HG03039 (cell line): ENCODE data around the gene MOK.
"Not testable (repeated sequence)": the region's sequence is repeated elsewhere in the genome, so short reads cannot be mapped to it uniquely, and the experiment has no call there.

Experiments
- ATAC-seq: cut with Tn5 transposase; IDR thresholded peaks from one replicate; pipeline ENCODE4 v1.9.1; 2021; ENCODE audit warnings: mild to moderate bottlenecking, moderate library complexity; ENCODE audit not compliant: unreplicated experiment

MOK gene

DNA sequence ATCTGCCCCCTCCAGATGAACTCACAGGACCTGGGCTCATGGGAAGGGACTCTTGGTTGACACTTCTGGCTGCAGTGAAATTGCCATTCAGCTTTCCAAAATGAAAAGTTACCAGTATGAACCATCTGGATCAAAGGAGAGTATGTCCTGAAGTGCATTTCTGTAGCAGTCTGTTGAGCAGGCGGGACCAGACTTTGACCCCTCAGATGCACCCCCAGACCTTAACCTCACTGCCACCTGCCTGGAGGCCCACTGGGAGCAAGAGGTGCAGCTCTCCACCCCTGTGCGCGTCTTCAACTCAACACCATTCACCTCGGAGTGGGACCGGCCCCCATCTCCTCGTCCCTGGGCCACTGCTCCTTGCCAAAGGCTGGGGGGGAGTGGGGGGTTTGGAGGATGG is 55.0 kb downstream of the MOK start:
- no peak for ATAC-seq

DNA sequence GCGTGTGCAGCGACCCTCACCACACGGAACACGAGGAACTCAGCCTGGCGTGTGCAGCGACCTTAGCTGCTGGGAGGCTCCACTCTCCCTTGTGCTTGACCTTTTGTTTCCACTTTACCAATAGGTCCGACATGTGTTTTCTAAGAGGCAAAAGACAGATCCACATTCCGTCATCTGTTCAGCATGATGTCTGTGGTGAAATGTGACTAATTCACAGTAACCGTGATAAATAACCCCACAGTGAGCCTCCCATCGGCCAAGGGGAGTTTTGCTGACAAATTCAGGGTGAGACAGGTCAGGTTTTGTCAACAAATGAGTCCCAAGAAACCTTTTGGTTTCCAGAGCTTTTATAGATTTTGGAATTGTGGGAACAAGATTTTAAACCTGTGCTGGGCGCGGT is 55.9 kb downstream of the MOK start:
- no peak for ATAC-seq

DNA sequence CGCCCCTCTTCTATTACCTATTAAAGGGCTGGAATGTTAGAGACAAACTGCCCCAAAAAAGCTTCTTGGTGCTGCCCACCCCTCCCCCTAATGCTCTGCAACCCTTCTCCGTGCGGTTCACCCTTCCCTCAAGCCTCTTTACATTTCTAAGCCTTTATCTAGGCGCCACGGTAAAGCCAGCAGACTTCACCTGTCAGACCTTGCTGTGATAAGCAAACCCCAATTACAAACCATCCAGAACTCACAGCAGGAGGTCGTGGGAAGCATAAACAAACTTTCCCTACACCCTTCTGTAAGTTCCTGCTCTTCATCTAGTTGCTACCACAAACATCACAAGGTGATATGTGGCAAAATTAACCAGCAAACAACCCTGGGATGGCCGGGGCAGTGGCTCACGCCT is 56.8 kb downstream of the MOK start:
- ATAC-seq: no peak

DNA sequence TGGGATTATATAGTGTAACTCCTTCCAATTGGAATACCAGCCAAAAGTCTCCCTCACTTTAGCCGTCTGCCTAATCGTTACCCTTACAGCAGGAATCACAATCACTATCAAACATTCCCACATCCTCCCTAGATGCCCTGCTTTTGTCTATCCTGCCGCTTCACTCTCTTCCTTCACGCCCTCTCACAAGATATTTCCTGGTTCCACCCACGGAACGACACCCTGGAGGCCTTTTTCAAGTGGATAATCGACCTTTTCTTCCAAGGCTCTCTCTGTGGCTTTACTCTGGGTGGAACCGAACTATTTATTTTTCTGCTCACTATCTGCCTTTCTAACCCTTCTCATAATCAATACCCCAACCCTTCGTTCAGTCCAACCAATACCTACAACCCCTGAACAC is 58.9 kb downstream of the MOK start:
- no peak for ATAC-seq

DNA sequence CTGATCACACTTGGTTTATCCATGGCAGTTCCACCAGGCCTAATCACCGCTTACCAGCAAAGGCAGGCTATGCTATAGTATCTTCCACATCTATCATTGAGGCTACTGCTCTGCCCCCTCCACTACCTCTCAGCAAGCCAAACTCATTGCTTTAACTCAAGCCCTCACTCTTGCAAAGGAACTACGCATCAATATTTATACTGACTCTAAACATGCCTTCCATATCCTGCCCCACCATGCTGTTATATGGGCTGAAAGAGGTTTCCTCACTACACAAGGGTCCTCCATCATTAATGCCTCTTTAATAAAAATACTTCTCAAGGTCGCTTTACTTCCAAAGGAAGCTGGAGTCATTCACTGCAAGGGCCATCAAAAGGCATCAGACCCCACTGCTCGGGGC is 61.2 kb downstream of the MOK start:
- not testable (repeated sequence) for ATAC-seq

DNA sequence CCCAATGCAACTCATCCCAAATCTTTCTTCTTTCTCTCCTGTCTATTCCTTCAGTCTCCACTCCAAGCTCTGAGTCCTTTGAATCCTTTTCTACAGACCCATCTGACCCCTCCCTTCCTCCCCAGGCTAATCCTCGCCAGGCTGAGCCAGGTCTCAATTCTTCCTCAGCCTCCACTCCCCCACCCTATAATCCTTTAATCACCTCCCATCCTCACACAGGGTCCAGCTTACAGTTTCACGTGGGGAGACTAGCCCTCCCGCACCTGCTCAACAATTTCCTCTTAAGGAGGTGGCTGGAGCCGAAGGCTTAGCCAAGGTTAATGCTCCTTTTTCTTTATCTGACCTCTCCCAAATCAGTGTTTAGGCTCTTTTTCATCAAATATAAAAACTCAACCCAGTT is 63.8 kb downstream of the MOK start:
- ATAC-seq: no peak

DNA sequence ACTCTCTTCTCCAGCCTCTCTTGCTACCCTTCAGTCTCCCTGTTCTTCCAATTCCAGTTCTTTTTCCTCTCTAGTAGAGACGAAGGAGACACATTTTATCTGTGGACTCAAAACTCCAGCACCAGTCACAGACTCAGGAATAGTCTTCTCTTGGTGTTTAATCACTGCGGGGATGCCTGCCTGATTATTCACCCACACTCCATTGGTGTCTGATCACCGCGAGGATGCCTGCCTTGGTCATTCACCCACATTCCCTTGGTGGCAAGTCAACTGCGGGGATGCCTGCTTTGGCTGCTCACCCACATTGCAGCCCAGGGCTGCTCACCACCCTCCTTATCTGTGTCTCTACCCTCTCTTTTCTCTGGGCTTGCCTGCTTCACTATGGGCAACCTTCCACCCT is 64.5 kb downstream of the MOK start:
- ATAC-seq: not testable (repeated sequence)

DNA sequence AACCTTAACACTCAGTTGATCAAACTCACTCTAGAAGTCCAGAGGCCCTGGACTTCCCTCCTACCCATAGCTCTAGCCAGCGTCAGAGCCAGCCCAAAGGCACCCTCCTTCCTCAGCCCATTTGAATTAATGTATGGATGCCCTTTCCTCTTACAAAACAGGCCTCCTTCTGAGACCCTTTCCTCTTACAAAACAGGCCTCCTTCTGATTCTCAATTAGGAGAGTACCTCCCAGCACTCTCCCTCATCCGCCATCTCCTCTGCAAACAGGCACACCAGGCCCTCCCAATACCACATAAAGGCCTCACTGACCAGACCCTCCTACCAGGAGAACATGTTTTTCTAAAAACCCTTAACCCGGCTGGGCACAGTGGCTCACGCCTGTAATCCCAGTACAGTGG is 65.7 kb downstream of the MOK start:
- ATAC-seq: no peak

DNA sequence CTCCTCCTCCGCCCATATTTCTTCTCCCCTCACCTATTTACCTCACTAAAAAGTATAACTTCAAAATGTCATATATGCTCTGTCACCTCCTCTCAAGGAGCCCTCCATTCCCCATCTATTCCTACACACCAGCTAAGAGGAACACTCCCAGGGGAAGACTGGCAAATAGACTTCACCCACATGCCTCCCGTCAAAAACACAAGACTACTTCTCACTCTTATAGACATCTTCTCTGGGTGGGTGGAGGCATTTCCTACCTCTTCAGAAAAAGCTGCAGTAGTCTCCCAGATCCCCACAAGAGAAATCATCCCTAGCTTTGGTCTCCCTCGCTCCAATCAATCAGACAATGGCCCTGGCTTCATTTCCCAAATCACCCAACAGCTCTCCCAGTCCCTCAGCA is 66.2 kb downstream of the MOK start:
- ATAC-seq: no peak

DNA sequence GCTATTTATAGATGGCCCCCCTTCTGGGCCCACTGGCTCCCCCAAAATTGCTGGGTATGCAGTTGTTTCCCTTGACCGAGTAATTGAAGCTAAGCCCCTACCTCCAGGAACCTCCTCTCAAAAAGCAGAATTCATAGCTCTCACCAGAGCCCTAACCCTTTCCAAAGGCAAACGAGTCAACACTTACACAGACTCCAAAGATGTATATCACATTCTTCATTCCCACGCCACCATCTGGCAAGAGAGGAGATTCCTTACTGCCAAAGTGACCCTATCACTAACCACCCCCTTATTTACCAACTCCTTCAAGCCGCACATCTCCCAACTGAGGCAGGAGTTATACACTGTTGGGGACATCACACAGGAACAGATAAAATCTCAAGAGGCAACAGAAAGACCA is 66.8 kb downstream of the MOK start:
- ATAC-seq: no peak

DNA sequence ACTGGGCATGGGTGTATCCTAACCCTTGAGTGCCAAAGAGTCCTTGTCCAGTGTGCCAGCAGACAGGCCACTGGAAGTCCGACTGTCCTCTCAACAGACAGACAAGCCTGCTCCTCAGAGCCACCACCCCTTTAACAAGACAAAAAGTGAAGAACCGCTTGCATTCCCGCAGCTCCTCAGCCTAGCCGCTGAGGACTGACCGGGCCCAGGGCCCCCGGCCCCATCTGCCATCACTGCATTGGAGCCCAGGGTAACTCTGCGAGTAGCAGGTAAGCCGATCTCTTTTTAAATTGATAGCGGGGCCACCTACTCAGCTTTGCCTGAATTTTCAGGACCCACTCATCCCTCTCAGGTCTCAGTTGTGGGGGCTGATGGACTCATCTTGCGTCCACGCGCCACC is 68.9 kb downstream of the MOK start:
- ATAC-seq: no peak

DNA sequence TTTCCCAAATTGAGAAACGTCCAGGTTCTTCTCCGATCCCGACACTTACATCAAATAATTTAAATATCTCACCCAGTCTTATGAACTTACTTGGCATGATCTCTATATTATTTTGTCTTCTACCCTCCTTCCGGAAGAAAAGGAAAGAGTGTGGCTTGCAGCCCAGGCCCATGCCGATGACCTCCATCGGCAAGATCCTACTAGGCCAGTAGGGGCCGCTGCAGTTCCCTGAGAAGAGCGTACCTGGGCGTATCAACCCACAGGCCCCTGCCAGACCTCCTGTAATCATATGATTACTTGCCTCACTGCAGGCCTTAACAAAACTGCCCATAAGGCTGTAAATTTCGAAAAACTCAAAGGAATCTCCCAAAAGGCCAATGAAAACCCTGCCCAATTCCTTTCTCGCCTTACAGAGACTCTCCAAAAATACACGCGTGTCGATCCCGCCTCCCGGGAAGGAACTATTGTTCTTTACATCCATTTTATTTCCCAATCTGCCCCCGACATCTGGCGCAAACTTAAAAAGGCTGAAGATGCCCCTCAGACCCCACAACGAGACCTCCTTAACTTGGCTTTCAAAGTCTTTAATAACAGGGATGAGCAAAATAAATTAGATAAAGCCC is 69.6 kb downstream of the MOK start:
- ATAC-seq: no peak

DNA sequence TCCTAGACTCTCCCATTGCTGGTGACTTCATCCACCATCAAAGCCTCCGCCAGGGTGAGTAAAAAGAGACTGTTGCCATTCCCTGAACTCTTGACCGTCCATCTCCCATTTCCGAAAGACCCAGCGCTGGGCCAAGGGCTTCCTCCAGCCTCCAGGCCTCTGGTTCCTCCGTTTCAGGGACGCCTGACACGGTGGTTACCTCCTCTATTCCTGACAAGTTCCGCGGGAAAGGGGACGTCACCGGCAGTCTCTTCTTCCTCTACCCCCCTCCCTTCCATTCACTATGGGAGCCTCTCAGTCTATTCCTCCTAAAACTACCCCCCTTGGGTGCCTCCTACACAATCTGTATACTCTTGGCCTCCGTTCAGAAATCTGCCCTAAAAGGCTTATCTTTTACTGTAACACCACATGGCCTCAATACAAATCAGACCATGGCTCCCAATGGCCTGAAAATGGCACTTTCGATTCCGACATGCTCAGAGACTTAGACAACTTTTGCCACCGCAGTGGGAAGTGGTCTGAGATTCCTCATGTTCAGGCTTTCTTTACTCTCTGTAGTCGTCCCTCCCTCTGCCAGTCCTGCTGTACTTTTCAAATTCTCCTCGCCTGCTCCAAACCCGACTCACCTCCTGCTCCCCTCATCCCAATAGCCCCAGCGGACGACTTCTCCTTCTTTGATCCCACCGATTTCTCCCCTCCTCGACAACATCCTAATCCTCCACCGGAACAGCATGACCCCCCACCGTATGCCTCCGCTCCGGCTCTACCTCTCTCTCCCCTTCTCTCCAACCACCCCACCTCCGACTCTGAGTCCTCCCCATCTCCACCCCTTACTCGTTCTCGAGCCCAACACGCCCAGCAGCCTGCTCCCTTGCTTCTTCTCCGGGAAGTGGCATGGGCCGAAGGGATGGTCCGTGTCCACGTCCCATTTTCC is 70.4 kb downstream of the MOK start:
- no peak for ATAC-seq

DNA sequence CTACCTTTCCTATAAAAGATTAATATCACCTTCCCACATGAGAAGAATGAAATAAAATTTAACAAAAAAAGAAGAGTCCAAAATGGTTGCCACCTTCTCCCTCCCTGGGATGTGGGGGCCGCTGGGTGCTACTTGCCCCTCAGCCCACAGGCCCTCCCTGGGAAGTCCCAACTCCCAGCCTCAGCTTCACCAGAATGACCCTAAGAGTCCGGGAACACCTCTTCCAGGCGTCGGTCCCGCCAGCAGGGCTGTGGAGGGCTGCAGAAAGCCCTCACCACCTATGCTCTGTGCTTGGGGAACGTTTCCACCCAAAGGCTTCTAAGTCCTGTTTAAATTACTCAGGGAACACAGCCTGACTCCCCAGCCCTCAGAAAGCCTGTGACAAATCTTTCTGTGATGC is 71.9 kb downstream of the MOK start:
- ATAC-seq: no peak

DNA sequence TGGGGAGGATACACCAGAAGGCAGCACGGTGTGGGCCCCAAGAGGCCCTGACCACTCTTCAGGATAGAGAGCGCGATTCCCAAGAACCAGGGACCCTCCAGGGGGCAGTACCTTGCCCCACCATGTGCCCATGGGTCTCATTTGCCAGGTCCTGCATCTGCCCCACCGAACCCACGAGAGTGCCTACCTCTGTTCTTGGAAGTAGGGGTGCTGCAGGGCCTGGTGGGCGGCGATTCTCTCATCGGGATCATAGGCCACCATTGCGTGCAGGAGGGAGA is 72.7 kb downstream of the MOK start:
- ATAC-seq: no peak

DNA sequence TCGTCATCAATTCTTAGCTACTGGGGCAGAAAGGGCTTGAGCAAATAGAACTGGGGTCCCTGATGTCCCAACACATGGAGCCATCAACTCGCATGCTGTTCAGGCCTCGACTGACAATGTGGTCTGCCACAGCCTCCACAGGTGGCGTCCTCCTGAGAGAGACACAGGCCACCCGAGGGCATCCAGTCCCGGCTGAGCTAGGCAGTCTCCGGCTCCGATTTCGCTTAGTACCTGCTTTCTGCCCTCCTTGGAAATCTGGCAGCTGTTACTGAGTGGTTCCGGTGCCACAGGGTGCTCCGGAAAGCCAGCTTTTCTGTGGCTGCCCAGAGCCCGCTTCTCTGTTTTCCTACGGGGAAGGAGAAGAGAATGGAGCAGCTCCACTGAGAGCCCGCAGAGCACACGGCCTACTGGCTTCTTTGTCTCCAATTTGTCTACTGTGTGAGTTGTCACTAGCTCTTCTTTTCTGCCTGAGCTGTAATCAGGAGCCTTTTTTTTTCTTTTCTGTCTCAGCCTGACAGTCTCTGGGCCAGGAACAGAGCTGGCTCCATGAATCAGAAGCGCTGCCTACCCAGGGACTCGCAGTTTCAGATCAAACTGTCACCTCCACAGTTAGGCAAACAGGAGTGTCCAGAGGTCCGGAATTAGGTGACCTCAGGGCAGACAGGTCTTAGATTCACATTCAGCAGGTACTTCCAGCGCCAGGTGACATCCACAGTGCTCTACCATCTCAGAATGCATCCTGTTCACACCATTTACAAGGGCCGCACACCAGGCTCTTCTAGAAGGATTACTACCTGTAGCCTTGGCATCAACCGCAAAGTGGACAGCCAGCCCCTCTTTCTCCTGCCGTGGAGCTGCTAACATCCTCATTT is 73.3 kb downstream of the MOK start:
- no peak for ATAC-seq

DNA sequence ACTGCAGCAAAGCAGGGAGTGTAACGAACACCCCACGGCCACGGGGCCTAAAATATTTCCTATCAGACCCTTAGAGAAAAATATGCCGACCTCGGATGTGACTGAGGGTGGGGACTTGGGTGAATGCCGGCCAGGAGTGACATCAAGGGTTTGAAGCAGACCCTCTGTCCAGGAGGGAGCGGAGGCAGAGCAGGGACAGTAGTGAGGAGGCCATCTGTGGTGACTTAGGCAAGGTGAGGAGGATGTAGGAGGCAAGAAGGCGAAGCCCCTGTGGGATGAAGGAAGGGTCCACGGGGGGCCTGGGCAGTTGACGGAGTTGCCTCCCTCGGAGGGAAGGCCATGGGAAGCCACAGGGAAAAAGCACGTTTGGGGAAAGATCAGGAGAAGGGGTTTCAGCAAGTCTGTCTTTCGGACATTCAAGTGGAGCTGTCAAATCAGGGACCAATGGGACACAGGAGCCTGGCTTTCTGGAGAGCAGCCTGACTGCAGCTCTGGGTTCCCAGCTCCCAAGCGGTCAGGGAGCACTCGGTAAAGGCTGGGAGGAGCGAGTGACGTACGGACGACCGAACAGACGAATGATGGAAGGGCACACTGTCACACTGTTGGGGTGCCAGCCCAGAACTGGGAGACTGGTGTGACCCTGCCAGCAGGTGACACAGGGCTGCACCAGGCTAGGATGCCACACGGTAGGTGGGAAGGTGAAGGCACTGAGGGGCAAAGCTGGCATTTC is 74.3 kb downstream of the MOK start:
- ATAC-seq: no peak

DNA sequence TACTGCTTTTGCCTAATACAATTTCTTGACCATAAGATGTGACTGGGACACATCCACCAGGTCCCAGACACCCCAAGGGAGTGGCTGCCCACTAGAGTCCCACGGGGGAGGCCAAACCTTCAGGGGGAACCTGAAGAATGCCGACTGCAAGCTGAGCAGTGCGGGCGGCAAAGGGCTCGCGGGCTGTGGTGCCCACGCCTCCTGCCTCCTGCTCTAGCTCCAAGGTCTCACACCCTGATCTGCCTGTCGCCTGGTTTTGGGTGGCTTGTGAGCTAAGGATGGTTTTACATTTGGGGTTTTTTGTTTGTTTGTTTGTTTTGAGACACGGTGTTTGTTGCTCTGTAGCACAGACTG is 75.2 kb downstream of the MOK start:
- no peak for ATAC-seq

DNA sequence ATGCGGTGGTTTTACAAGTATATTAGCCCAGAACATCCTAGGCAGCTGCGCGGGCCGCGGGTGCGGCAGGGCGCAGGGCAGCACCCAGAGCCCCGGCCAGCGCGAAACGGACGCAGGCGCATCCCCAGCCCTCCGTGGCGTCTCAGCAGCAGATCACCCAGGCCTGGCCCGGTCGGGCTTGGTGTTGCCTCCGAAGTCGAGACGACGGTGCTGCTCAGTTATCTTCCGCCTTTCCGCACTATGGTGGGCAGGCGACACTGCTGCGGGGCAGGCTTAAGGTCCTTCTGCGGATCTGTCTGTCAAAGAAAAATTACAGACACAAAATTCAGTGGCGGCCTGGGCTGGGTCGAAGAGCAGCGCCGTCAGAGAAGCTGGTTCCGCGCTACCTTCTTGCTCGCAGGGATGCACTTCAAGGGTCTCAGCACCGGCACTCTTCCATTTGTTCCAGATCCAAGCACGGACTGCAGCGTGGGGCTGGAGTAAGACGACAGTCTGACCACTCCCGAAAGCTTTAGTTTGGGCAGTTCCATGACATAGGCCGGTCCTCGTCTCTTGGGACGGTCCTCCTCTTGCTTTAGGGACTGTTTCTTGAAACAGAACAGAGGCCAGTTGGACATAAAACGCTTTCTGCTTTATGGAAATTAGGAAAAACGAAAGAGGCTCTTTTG is 75.8 kb downstream of the MOK start:
- no peak for ATAC-seq

DNA sequence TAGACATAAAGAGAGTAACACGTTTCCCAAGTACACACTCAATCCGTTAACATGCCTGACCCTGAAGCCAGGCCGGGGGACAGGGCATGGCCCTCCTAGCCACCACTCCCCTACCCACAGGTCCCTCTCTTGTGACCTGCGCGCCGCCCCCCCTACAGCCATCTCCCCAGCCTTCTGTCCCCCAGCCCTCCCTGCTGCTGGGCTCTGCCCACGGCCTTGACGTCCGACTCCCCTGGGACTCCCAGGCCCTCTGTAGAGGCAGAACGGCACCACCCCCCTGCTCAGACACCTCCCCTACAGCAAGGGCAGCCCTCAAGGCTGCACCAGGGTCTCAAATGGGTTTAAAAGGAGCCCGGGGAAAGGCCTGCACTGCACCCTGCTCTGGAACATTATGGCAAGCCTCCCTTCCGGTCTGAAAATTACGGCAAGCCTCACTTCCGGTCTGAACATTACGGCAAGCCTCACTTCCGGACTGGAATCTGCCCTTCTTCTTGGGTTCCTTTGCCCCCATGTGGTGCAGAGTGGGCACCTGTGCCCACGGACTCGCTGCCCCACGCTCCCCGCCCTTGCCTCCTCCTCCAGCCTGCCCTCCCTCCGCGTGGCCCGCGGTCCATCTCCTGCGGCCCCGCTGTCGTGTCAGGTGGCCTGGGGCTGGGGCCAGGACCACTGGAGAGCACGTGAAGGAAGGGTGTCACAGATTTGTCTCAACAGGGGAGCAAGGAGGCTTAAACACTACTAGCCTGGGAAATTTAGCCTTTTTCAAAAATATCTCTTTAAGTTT is 77.6 kb downstream of the MOK start:
- no peak for ATAC-seq
